IMR-90 (cell line): ENCODE data around the gene ARHGAP28. TPM values are rescaled to one million over a fixed set of nuclear protein-coding genes. Genes with fewer than 3 reads are reported as not detected.

Experiments
- ATAC-seq: fragments of 200-7000 bp; cut with Tn5 transposase; 2 replicates; pipeline ENCODE4 v1.9.1; 2020; ENCODE audit warnings: low read depth, mild to moderate bottlenecking, moderate library complexity
- BruUV-seq: library from RNA; stranded (reverse); fragments of 400-500 nt; replicated peaks from 2 replicates; lab custom pipeline; 2021; lab: Mats Ljungman, UMichigan
- CTCF ChIA-PET: fragments of 300-600 bp; formaldehyde crosslinking; extraction: SDS; loops from one replicate; lab custom pipeline; 2021; ENCODE audit warnings: antibody characterized with exemption; lab: Yijun Ruan, JAX
- POLR2A ChIA-PET: fragments of 300-600 bp; sonication (Branson Sonifier 250); formaldehyde crosslinking; loops from one replicate; lab custom pipeline; 2022; ENCODE audit warnings: antibody characterized with exemption; ENCODE audit not compliant: unreplicated experiment; lab: Charles Lee
- DNase-seq: peaks from one replicate; pipeline ENCODE4 v3.0.0; 2013
- H2AFZ ChIP-seq: replicated peaks from 2 replicates; pipeline ENCODE3; 2013; ENCODE audit warnings: low read length, mild to moderate bottlenecking; ENCODE audit not compliant: poor library complexity
- H2AK5ac ChIP-seq: 2 replicates; pipeline ENCODE4 v1.6.1; 2013; ENCODE audit warnings: low read depth, low read length, inconsistent platforms
- H2AK9ac ChIP-seq: replicated peaks from 2 replicates; pipeline ENCODE3; 2013; ENCODE audit warnings: mild to moderate bottlenecking, low read depth, low read length, moderate library complexity; ENCODE audit not compliant: poor library complexity
- H2BK120ac ChIP-seq: 2 replicates; pipeline ENCODE4 v1.6.1; 2013; ENCODE audit warnings: low read depth, low read length, inconsistent platforms
- H2BK15ac ChIP-seq: 3 replicates; pipeline ENCODE4 v1.6.1; 2013; ENCODE audit warnings: low read depth, low read length, inconsistent platforms
- H2BK20ac ChIP-seq: 2 replicates; pipeline ENCODE4 v1.6.1; 2013; ENCODE audit warnings: low read depth, mild to moderate bottlenecking, inconsistent platforms, low read length, moderate library complexity
- H2BK5ac ChIP-seq: 2 replicates; pipeline ENCODE4 v1.6.1; 2013; ENCODE audit warnings: mild to moderate bottlenecking, low read depth, low read length, inconsistent platforms; ENCODE audit not compliant: poor library complexity, severe bottlenecking
- H3K14ac ChIP-seq: replicated peaks from 2 replicates; pipeline ENCODE4 v1.6.1; 2013; ENCODE audit warnings: low read depth, low read length, inconsistent platforms
- H3K18ac ChIP-seq: 2 replicates; pipeline ENCODE4 v1.6.1; 2013; ENCODE audit warnings: low read depth, low read length, control low read depth
- H3K23ac ChIP-seq: 2 replicates; pipeline ENCODE4 v1.6.1; 2013; ENCODE audit warnings: low read depth, low read length, inconsistent platforms
- H3K27ac ChIP-seq: 2 replicates; pipeline ENCODE4 v1.5.1; 2013; ENCODE audit warnings: mild to moderate bottlenecking, control low read depth, low read length; ENCODE audit not compliant: insufficient read depth
- H3K27me3 ChIP-seq: 2 replicates; pipeline ENCODE4 v1.6.1; 2013; ENCODE audit warnings: low read length; ENCODE audit not compliant: control insufficient read depth, insufficient read depth
- H3K36me3 ChIP-seq: 2 replicates; pipeline ENCODE4 v1.6.1; 2013; ENCODE audit warnings: low read length, mixed read lengths; ENCODE audit not compliant: control insufficient read depth, insufficient read depth
- H3K4ac ChIP-seq: 2 replicates; pipeline ENCODE4 v1.6.1; 2013; ENCODE audit warnings: low read depth, low read length, inconsistent platforms
- H3K4me1 ChIP-seq: 2 replicates; pipeline ENCODE4 v1.6.1; 2013; ENCODE audit warnings: low read length, mixed read lengths; ENCODE audit not compliant: control insufficient read depth, insufficient read depth
- H3K4me2 ChIP-seq: 2 replicates; pipeline ENCODE4 v1.6.1; 2013; ENCODE audit warnings: low read depth, mild to moderate bottlenecking, control low read depth, low read length, moderate library complexity
- H3K4me3 ChIP-seq: 2 replicates; pipeline ENCODE4 v1.5.1; 2013; ENCODE audit warnings: low read depth, mild to moderate bottlenecking, control low read depth, low read length, moderate library complexity; ENCODE audit not compliant: insufficient read depth
- H3K56ac ChIP-seq: 2 replicates; pipeline ENCODE4 v1.6.1; 2013; ENCODE audit warnings: low read length, inconsistent platforms; ENCODE audit not compliant: insufficient read depth; ENCODE audit errors: extremely low read depth
- H3K79me1 ChIP-seq, 2 experiments: 2 replicates each; pipeline ENCODE4 v1.6.1; 2013; ENCODE audit warnings: low read length in 2 of 2, inconsistent platforms in 1 of 2, low read depth in 1 of 2
- H3K9ac ChIP-seq: 2 replicates; pipeline ENCODE4 v1.6.1; 2013; ENCODE audit warnings: low read depth, low read length, control low read depth
- H3K9me1 ChIP-seq: 2 replicates; pipeline ENCODE4 v1.6.1; 2013; ENCODE audit warnings: low read length, inconsistent platforms; ENCODE audit not compliant: insufficient read depth
- H3K9me3 ChIP-seq: 2 replicates; pipeline ENCODE4 v1.6.1; 2013; ENCODE audit warnings: low read length; ENCODE audit not compliant: control insufficient read depth, insufficient read depth
- H4K20me1 ChIP-seq: 2 replicates; pipeline ENCODE4 v1.6.1; 2013; ENCODE audit warnings: low read length, inconsistent platforms; ENCODE audit not compliant: insufficient read depth
- H4K5ac ChIP-seq: 2 replicates; pipeline ENCODE4 v1.6.1; 2013; ENCODE audit warnings: mild to moderate bottlenecking, low read depth, low read length, control low read depth
- H4K8ac ChIP-seq, 2 experiments: 2 replicates each; pipeline ENCODE4 v1.6.1; 2013; ENCODE audit warnings: low read depth in 2 of 2, low read length in 2 of 2, control low read depth in 1 of 2, inconsistent platforms in 1 of 2
- H4K91ac ChIP-seq: 2 replicates; pipeline ENCODE4 v1.6.1; 2013; ENCODE audit warnings: low read depth, low read length, inconsistent platforms; ENCODE audit not compliant: insufficient read depth
- CEBPB ChIP-seq: IDR thresholded peaks from 2 replicates; pipeline ENCODE4 v1.6.1; 2012; ENCODE audit warnings: low read depth, low read length, improper control_type of control experiment
- CHD1 ChIP-seq: IDR thresholded peaks from 2 replicates; pipeline ENCODE4 v1.6.1; 2012; ENCODE audit warnings: low read depth, low read length, improper control_type of control experiment
- ELK1 ChIP-seq: fragments of 150-350 bp; IDR thresholded peaks from 2 replicates; pipeline ENCODE4 v1.6.1; 2016; ENCODE audit warnings: low read depth, mild to moderate bottlenecking, low read length, moderate library complexity, borderline replicate concordance
- FOS ChIP-seq: fragments of 150-350 bp; IDR thresholded peaks from 2 replicates; pipeline ENCODE4 v1.6.1; 2016; ENCODE audit warnings: low read depth, low read length
- MAFK ChIP-seq: IDR thresholded peaks from 2 replicates; pipeline ENCODE4 v1.6.1; 2012; ENCODE audit warnings: low read depth, low read length, improper control_type of control experiment
- MAZ ChIP-seq: IDR thresholded peaks from 2 replicates; pipeline ENCODE4 v1.6.1; 2012; ENCODE audit warnings: low read depth, mild to moderate bottlenecking, low read length, improper control_type of control experiment, moderate library complexity, borderline replicate concordance
- NFE2L2 ChIP-seq: fragments of 150-350 bp; IDR thresholded peaks from 2 replicates; pipeline ENCODE4 v1.6.1; 2016; ENCODE audit warnings: low read depth, mild to moderate bottlenecking, low read length
- POLR2A ChIP-seq: IDR thresholded peaks from 2 replicates; pipeline ENCODE4 v1.6.1; 2012; ENCODE audit warnings: mild to moderate bottlenecking, low read depth, low read length
- RAD21 ChIP-seq: IDR thresholded peaks from 2 replicates; pipeline ENCODE4 v1.6.1; 2012; ENCODE audit warnings: low read length, improper control_type of control experiment
- RCOR1 ChIP-seq: IDR thresholded peaks from 2 replicates; pipeline ENCODE4 v1.6.1; 2012; ENCODE audit warnings: mild to moderate bottlenecking, low read length, improper control_type of control experiment; ENCODE audit not compliant: insufficient replicate concordance
- RFX5 ChIP-seq: IDR thresholded peaks from 2 replicates; pipeline ENCODE4 v1.8.0; 2012; ENCODE audit warnings: low read depth, mild to moderate bottlenecking, low read length, moderate library complexity
- SMC3 ChIP-seq: fragments of 150-350 bp; IDR thresholded peaks from 2 replicates; pipeline ENCODE4 v1.6.1; 2016; ENCODE audit warnings: low read depth, mild to moderate bottlenecking, antibody characterized with exemption, low read length, moderate library complexity
- WGBS, 2 experiments: methylation state at CpG; one replicate each; pipeline versions ENCODE4 v1.1.5 to v1.1.7; 2013; ENCODE audit warnings: missing lambda C conversion rate in 2 of 2; ENCODE audit not compliant: insufficient read length in 1 of 2; ENCODE audit errors: extremely low coverage in 2 of 2; 5-methylcytosine and 5-hydroxymethylcytosine counted together
- dilution Hi-C: fragments of 300-500 bp; cut with HindIII; formaldehyde crosslinking; loops from one replicate; pipeline ENCODE4 v1.14.3; 2018; ENCODE audit warnings: low sequenced_read_pairs; ENCODE audit not compliant: unreplicated experiment
- in situ Hi-C: fragments of 300-500 bp; cut with MboI; formaldehyde crosslinking; loops from 3 replicates; pipeline ENCODE4 v1.14.3; 2019; ENCODE audit warnings: low sequenced_read_pairs, inconsistent platforms, mixed read lengths
- intact Hi-C: fragments of 100-400 bp; cut with micrococcal nuclease; formaldehyde crosslinking; loops from 2 replicates; pipeline ENCODE4 v1.10.0; 2022
- polyA plus RNA-seq, 3 experiments: library from polyadenylated mRNA; depleted of rRNA; stranded (reverse); fragments of >200 nt; gene quantifications; 2 replicates each; pipeline ENCODE4 v1.2.3, GENCODE V29; 2012; ENCODE audit warnings: low replicate concordance in 1 of 3
- total RNA-seq: library from RNA; depleted of rRNA; stranded (reverse); fragments of >200 nt; gene quantifications from 2 replicates; pipeline ENCODE4 v1.2.3, GENCODE V29; 2012
- TF ChIP-seq, protein P1 (sequence below): conservative IDR thresholded peaks from 2 replicates; pipeline ENCODE4 v1.5.1; 2012; ENCODE audit warnings: mild to moderate bottlenecking, low read depth, low read length, improper control_type of control experiment
- TF ChIP-seq, protein P2 (sequence below): fragments of 150-350 bp; IDR thresholded peaks from 2 replicates; pipeline ENCODE4 v1.6.1; 2017; ENCODE audit warnings: mild to moderate bottlenecking, antibody characterized with exemption, low read length, low read depth

The ARHGAP28 gene
- total and polyA plus RNA-seq, 2 of the 4 experiments (the other 2 are of a cell fraction), result 1.8 to 3.8 TPM

DNA sequence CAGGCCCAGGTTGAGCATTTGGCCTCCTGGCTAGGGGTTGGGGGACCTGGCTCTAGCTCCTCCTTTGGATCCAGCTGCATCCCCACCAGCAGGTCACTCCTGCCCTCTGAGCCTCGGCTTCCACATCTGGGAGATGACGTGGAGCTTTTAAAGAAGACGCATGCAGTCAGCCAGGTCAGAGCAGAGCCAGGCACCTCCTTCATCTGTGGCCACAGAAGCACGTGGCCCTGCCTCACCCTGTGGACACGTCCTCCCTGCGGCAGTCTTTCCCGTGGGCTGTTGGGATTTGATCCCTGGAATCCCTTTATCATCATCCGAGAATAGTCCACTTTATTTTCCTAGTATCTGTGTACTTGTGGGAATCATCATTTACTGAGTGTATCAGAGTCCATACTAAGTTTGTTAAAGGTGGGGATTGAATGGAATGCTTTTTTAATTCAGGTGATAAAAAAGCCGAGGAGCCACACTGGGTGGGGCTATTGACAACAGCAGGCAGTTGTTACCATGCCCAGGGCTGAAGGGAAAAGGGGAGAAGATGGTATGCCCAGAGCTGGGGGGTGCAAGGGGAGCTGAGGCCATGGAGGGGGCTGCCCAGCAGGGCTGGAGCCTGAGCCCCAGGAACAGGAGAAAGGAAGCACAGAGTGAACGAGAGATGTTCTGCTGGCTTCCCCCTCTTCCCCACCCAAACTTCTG lies 218.0 kb downstream of the ARHGAP28 start:
- no peaks in the 10 kb centered on the region for H3K79me1 ChIP-seq
- intact Hi-C loops (no loop called here), dilution Hi-C loops (no loop called here), in situ Hi-C loops (no loop called here)
- no peaks in the 10 kb centered on the region for H3K27me3 ChIP-seq
- H3K56ac ChIP-seq, result no peak overlapping the region
- no peak overlapping the region for H3K23ac ChIP-seq
- H3K36me3 ChIP-seq, result peaks cover 8% of the 10 kb centered on the region
- no peak overlapping the region for H3K4ac ChIP-seq
- no peak overlapping the region for H4K5ac ChIP-seq
- WGBS, 2 experiments, result 67% methylated on average over 1 of the region's 10 CpGs; no CpG with 5 or more reads in 1 of the 2 experiments
- BruUV-seq, result no TSS peak
- ChIA-PET POLR2A (no interaction called here), CTCF (no interaction called here)
- no peak for DNase-seq
- no peak overlapping the region for H2AK5ac ChIP-seq
- no peak for TF ChIP-seq RCOR1
- TF ChIP-seq SMC3, result no peak
- no peak for TF ChIP-seq CHD1
- TF ChIP-seq, protein P1, sequence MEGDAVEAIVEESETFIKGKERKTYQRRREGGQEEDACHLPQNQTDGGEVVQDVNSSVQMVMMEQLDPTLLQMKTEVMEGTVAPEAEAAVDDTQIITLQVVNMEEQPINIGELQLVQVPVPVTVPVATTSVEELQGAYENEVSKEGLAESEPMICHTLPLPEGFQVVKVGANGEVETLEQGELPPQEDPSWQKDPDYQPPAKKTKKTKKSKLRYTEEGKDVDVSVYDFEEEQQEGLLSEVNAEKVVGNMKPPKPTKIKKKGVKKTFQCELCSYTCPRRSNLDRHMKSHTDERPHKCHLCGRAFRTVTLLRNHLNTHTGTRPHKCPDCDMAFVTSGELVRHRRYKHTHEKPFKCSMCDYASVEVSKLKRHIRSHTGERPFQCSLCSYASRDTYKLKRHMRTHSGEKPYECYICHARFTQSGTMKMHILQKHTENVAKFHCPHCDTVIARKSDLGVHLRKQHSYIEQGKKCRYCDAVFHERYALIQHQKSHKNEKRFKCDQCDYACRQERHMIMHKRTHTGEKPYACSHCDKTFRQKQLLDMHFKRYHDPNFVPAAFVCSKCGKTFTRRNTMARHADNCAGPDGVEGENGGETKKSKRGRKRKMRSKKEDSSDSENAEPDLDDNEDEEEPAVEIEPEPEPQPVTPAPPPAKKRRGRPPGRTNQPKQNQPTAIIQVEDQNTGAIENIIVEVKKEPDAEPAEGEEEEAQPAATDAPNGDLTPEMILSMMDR, result no peak
- TF ChIP-seq POLR2A, result no peak
- TF ChIP-seq, protein P2, sequence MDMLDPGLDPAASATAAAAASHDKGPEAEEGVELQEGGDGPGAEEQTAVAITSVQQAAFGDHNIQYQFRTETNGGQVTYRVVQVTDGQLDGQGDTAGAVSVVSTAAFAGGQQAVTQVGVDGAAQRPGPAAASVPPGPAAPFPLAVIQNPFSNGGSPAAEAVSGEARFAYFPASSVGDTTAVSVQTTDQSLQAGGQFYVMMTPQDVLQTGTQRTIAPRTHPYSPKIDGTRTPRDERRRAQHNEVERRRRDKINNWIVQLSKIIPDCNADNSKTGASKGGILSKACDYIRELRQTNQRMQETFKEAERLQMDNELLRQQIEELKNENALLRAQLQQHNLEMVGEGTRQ, result no peak
- no peak for TF ChIP-seq FOS
- TF ChIP-seq ELK1, result no peak
- no peak for TF ChIP-seq RAD21
- TF ChIP-seq MAZ, result no peak
- TF ChIP-seq NFE2L2, result no peak
- TF ChIP-seq MAFK, result no peak
- no peak for TF ChIP-seq CEBPB
- TF ChIP-seq RFX5, result no peak
- H4K91ac ChIP-seq, result no peak overlapping the region
- no peak overlapping the region for H3K4me2 ChIP-seq
- no peak overlapping the region for H3K14ac ChIP-seq
- H3K9ac ChIP-seq, result no peak overlapping the region
- H4K8ac ChIP-seq, result no peak overlapping the region
- no peak overlapping the region for H2BK5ac ChIP-seq
- H3K4me1 ChIP-seq, result no peaks in the 10 kb centered on the region
- H2AFZ ChIP-seq, result peak overlapping the region; percentile 29
- H2BK120ac ChIP-seq, result no peak overlapping the region
- H3K18ac ChIP-seq, result no peak overlapping the region
- no peak overlapping the region for H2AK9ac ChIP-seq
- H3K9me3 ChIP-seq, result no peaks in the 10 kb centered on the region
- no peak for ATAC-seq
- H2BK15ac ChIP-seq, result no peak overlapping the region
- H2BK20ac ChIP-seq, result no peak overlapping the region
- peaks cover 5% of the 10 kb centered on the region; the same call in 1 of the 2 replicates for H3K9me1 ChIP-seq
- H3K27ac ChIP-seq, result no peak overlapping the region
- H4K20me1 ChIP-seq, result no peaks in the 10 kb centered on the region
- H3K4me3 ChIP-seq, result no peak overlapping the region
